Caco-2 (cell line): Measurements from ENCODE around the gene FBXL20. TPM values are rescaled to one million over a fixed set of nuclear protein-coding genes. Genes with fewer than 3 reads are reported as not detected.

ENCODE experiments used
- BruUV-seq: library from RNA; stranded (reverse); fragments of 400-500 nt; replicated peaks from 2 replicates; lab custom pipeline; 2021; lab: Mats Ljungman, UMichigan
- CTCF ChIA-PET: fragments of 300-600 bp; sonication (Branson Sonifier 250); formaldehyde crosslinking; loops from one replicate; lab custom pipeline; 2022; ENCODE audit warnings: antibody characterized with exemption; lab: Charles Lee
- POLR2A ChIA-PET: fragments of 300-600 bp; sonication (Branson Sonifier 250); formaldehyde crosslinking; loops from one replicate; lab custom pipeline; 2022; ENCODE audit warnings: antibody characterized with exemption; lab: Charles Lee
- DNase-seq, 2 experiments: peaks; one replicate each; pipeline versions ENCODE4 v3.0.0 to v3.0.0-alpha.2; 2020 to 2022
- H3K27me3 ChIP-seq: replicated peaks from 2 replicates; pipeline ENCODE4 v1.6.0; 2011; ENCODE audit warnings: low read length; ENCODE audit not compliant: control insufficient read depth, insufficient read depth
- H3K36me3 ChIP-seq: 2 replicates; pipeline ENCODE4 v1.5.1; 2011; ENCODE audit warnings: low read length; ENCODE audit not compliant: control insufficient read depth, insufficient read depth
- H3K4me1 ChIP-seq: fragments of 250-450 bp; sonication (Bioruptor Pico); 2 replicates; pipeline ENCODE4 v1.5.1; 2020; ENCODE audit warnings: mild to moderate bottlenecking
- H3K4me3 ChIP-seq: 2 replicates; pipeline ENCODE4 v1.5.1; 2011; ENCODE audit warnings: low read depth, mild to moderate bottlenecking, control low read depth, low read length
- H3K9me3 ChIP-seq: fragments of 250-450 bp; sonication (Bioruptor Pico); 2 replicates; pipeline ENCODE4 v1.5.1; 2020; ENCODE audit warnings: mild to moderate bottlenecking, moderate library complexity
- H3K27ac Mint-ChIP-seq: one replicate; pipeline ENCODE4 v1.8.0; 2022; ENCODE audit warnings: mixed read lengths; ENCODE audit not compliant: unreplicated experiment
- H3K27me3 Mint-ChIP-seq: one replicate; pipeline ENCODE4 v1.8.0; 2022; ENCODE audit warnings: mixed read lengths; ENCODE audit not compliant: insufficient read depth, unreplicated experiment
- H3K36me3 Mint-ChIP-seq: one replicate; pipeline ENCODE4 v1.8.0; 2022; ENCODE audit warnings: mild to moderate bottlenecking, mixed read lengths; ENCODE audit not compliant: insufficient read depth, unreplicated experiment
- H3K4me1 Mint-ChIP-seq: one replicate; pipeline ENCODE4 v1.8.0; 2022; ENCODE audit warnings: low read depth, mixed read lengths; ENCODE audit not compliant: unreplicated experiment
- H3K4me3 Mint-ChIP-seq: one replicate; pipeline ENCODE4 v1.8.0; 2022; ENCODE audit warnings: mild to moderate bottlenecking, moderate library complexity, mixed read lengths; ENCODE audit not compliant: unreplicated experiment
- H3K9me3 Mint-ChIP-seq: one replicate; pipeline ENCODE4 v1.8.0; 2022; ENCODE audit warnings: mixed read lengths; ENCODE audit not compliant: unreplicated experiment
- CTCF ChIP-seq, 2 experiments: fragments of 200-600 bp in 1 of 2; IDR thresholded peaks; 1 replicate in 1 of 2; 2 replicates in 1 of 2; pipeline versions ENCODE4 v1.5.1 to v1.8.0; 2011 to 2022; ENCODE audit warnings: antibody characterized with exemption in 1 of 2, control low read depth in 1 of 2, inconsistent platforms in 1 of 2, low read depth in 1 of 2, low read length in 1 of 2, mild to moderate bottlenecking in 1 of 2, moderate library complexity in 1 of 2; ENCODE audit not compliant: insufficient read depth in 1 of 2, severe bottlenecking in 1 of 2, unreplicated experiment in 1 of 2
- intact Hi-C: fragments of 100-400 bp; cut with micrococcal nuclease; formaldehyde crosslinking; loops from one replicate; pipeline ENCODE4 v1.10.0; 2022; ENCODE audit not compliant: unreplicated experiment
- total RNA-seq: library from RNA; stranded (reverse); gene quantifications from 2 replicates; pipeline ENCODE4 v1.2.3, GENCODE V29; 2022

The FBXL20 gene
- total RNA-seq, 1 experiment from 2014 or later, result 12.6 TPM

DNA sequence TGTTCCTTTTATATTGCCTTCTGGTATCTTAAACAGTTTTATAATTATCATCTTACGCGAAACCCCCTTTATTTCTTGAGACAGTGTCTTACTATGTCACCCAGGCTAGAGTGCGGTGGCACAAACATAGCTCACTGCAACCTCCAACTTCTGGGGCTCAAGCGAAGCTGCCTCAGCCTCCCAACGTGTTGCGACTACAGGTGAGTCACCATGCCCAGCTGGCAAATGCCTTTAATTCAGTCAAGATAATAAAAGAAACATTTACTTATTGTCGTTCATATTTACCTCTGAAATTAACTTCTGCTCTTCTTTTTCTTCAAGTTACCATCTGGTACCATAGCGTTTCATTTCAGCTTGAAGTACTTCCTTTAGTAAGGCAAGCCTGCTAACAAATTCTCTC is 43.9 kb downstream of the FBXL20 start:
- no peaks in the 10 kb centered on the region for H3K9me3 ChIP-seq
- intact Hi-C loops, result no loop called here
- ChIA-PET CTCF (no interaction called here), POLR2A (no interaction called here)
- no peaks in the 10 kb centered on the region for H3K9me3 Mint-ChIP-seq
- TF ChIP-seq CTCF (IDR thresholded peaks at IDR 0.05; ENCODE audit: insufficient read depth in 1 of 2, low read depth in 1 of 2, low read length in 1 of 2, severe bottlenecking in 1 of 2, unreplicated experiment in 1 of 2), result no peak
- H3K4me1 Mint-ChIP-seq, result no peaks in the 10 kb centered on the region
- no peak for DNase-seq
- no peaks in the 10 kb centered on the region for H3K36me3 Mint-ChIP-seq
- H3K4me3 ChIP-seq, result no peak overlapping the region
- BruUV-seq, result no TSS peak
- H3K27ac Mint-ChIP-seq, result no peak overlapping the region
- H3K4me3 Mint-ChIP-seq, result no peak overlapping the region
- no peaks in the 10 kb centered on the region for H3K27me3 Mint-ChIP-seq
- peaks cover 3% of the 10 kb centered on the region; the same call in 1 of the 2 replicates for H3K4me1 ChIP-seq
- no peaks in the 10 kb centered on the region for H3K36me3 ChIP-seq
- H3K27me3 ChIP-seq, result no peaks in the 10 kb centered on the region

DNA sequence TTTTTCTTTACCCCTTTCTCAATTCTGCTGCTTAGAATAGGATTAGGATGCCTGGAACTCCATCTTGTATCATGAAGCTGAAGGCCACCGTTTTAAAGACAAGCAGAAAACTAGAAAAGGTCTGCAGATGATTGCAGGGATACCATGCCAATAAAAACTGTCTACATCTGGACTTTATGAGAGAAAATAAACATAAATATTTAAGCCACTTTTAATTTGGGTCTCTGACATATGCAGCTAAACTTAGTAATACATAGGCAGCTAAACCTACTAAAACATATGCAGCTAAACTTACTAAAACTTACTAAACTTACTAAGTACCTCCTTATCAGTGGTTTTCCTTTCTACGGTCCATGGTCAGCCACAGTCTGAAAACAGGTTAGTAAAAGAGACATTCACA is 48.4 kb downstream of the FBXL20 start:
- H3K36me3 ChIP-seq, result no peaks in the 10 kb centered on the region
- CTCF ChIA-PET, result interaction anchor here (0.6 to 1.8 kb wide), 7 partner anchors 9 to 370 kb away, joined by 3 to 5 read pairs (median 4); no protein-coding TSS in a partner anchor
- no peak overlapping the region for H3K4me3 Mint-ChIP-seq
- intact Hi-C loops, result no loop called here
- no peaks in the 10 kb centered on the region for H3K9me3 Mint-ChIP-seq
- no peak overlapping the region for H3K27ac Mint-ChIP-seq
- no peaks in the 10 kb centered on the region for H3K4me1 Mint-ChIP-seq
- TF ChIP-seq CTCF (IDR thresholded peaks at IDR 0.05; ENCODE audit: insufficient read depth in 1 of 2, low read depth in 1 of 2, low read length in 1 of 2, severe bottlenecking in 1 of 2, unreplicated experiment in 1 of 2), result no peak
- no peaks in the 10 kb centered on the region for H3K9me3 ChIP-seq
- no peak for DNase-seq
- no peaks in the 10 kb centered on the region for H3K36me3 Mint-ChIP-seq
- POLR2A ChIA-PET, result no interaction called here
- no peak overlapping the region for H3K4me3 ChIP-seq
- peaks cover under 1% of the 10 kb centered on the region; the same call in 1 of the 2 replicates for H3K4me1 ChIP-seq
- BruUV-seq, result no TSS peak
- H3K27me3 ChIP-seq, result no peaks in the 10 kb centered on the region
- H3K27me3 Mint-ChIP-seq, result no peaks in the 10 kb centered on the region

DNA sequence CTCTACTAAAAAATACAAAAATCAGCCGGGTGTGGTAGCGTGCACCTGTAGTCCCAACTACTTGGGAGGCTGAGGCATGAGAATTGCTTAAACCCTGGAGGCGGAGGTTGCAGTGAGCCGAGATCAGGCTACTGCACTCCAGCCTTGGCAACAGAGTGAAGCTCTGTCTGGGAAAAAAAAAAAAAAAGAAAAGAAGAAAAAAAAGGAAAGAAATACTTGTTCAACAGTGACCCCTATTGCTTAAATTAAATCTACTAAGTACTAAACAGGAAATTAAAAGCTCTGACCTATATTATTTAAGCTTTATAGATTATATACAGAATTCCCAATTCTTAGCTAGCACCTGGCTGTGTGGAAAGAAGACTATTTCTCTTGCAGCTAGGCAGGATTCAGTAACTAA is 48.9 kb downstream of the FBXL20 start:
- TF ChIP-seq CTCF (IDR thresholded peaks at IDR 0.05; ENCODE audit: insufficient read depth in 1 of 2, low read depth in 1 of 2, low read length in 1 of 2, severe bottlenecking in 1 of 2, unreplicated experiment in 1 of 2), result no peak
- Mint-ChIP-seq H3K4me1 (no peaks in the 10 kb centered on the region), H3K27me3 (no peaks in the 10 kb centered on the region), H3K9me3 (no peaks in the 10 kb centered on the region), H3K36me3 (no peaks in the 10 kb centered on the region), H3K4me3 (no peak overlapping the region), H3K27ac (no peak overlapping the region)
- CTCF ChIA-PET, result interaction anchor here (0.7 to 1.8 kb wide), 8 partner anchors 82 to 369 kb away, joined by 3 to 5 read pairs (median 4); no protein-coding TSS in a partner anchor
- Histone ChIP-seq H3K4me3 (no peak overlapping the region), H3K36me3 (no peaks in the 10 kb centered on the region), H3K27me3 (no peaks in the 10 kb centered on the region), H3K9me3 (no peaks in the 10 kb centered on the region), H3K4me1 (no peaks in the 10 kb centered on the region)
- DNase-seq, result no peak
- no TSS peak for BruUV-seq
- intact Hi-C loops, result no loop called here
- POLR2A ChIA-PET, result no interaction called here
